ENCODE data around the gene PCYT1A.
"Not testable (repeated sequence)": the region's sequence is repeated elsewhere in the genome, so short reads cannot be mapped to it uniquely, and the experiment has no call there.

The PCYT1A gene

GRCh38 chr3:196192524-196193051, 94.9 kb downstream of the PCYT1A start:
- DNase-seq (ENCODE audit: low spot score), result no peak

- DNase-seq (ENCODE audit: low spot score), result no peak
These were observed 95.4 kb downstream of the PCYT1A start for GRCh38 chr3:196192036-196192523.

- DNase-seq (ENCODE audit: low spot score), result no peak
These were observed 97.8 kb downstream of the PCYT1A start for GRCh38 chr3:196189566-196190347.

- DNase-seq (ENCODE audit: low spot score), result peak; percentile 9
These were observed 100.6 kb downstream of the PCYT1A start for GRCh38 chr3:196186651-196187573.

GRCh38 chr3:196184881-196185280, 102.6 kb downstream of the PCYT1A start:
- no peak for DNase-seq (ENCODE audit: low spot score)

GRCh38 chr3:196184169-196184432, 103.4 kb downstream of the PCYT1A start:
- not testable (repeated sequence) for DNase-seq (ENCODE audit: low spot score)

- DNase-seq (ENCODE audit: low spot score), result no peak
These were observed 106.4 kb downstream of the PCYT1A start for GRCh38 chr3:196181127-196181546.

GRCh38 chr3:196180346-196180745, 107.2 kb downstream of the PCYT1A start:
- DNase-seq (ENCODE audit: low spot score), result no peak

Data from kidney tubule cell (primary cell).